K562 treated with DMSO at 1 percent for 48 hours (cell line): ENCODE measurements around the gene LRCH4. TPM values are rescaled to one million over a fixed set of nuclear protein-coding genes. Genes with fewer than 3 reads are reported as not detected.

Source experiments
- total RNA-seq: library from RNA; unstranded; fragments of 300-600 nt; gene quantifications from 2 replicates; pipeline ENCODE4 v1.2.3, GENCODE V29; 2022; ENCODE audit warnings: low replicate concordance; ENCODE audit errors: extremely low read depth

LRCH4 gene, protein sequence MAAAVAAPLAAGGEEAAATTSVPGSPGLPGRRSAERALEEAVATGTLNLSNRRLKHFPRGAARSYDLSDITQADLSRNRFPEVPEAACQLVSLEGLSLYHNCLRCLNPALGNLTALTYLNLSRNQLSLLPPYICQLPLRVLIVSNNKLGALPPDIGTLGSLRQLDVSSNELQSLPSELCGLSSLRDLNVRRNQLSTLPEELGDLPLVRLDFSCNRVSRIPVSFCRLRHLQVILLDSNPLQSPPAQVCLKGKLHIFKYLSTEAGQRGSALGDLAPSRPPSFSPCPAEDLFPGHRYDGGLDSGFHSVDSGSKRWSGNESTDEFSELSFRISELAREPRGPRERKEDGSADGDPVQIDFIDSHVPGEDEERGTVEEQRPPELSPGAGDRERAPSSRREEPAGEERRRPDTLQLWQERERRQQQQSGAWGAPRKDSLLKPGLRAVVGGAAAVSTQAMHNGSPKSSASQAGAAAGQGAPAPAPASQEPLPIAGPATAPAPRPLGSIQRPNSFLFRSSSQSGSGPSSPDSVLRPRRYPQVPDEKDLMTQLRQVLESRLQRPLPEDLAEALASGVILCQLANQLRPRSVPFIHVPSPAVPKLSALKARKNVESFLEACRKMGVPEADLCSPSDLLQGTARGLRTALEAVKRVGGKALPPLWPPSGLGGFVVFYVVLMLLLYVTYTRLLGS
- not detected in 2 replicates for total RNA-seq

DNA sequence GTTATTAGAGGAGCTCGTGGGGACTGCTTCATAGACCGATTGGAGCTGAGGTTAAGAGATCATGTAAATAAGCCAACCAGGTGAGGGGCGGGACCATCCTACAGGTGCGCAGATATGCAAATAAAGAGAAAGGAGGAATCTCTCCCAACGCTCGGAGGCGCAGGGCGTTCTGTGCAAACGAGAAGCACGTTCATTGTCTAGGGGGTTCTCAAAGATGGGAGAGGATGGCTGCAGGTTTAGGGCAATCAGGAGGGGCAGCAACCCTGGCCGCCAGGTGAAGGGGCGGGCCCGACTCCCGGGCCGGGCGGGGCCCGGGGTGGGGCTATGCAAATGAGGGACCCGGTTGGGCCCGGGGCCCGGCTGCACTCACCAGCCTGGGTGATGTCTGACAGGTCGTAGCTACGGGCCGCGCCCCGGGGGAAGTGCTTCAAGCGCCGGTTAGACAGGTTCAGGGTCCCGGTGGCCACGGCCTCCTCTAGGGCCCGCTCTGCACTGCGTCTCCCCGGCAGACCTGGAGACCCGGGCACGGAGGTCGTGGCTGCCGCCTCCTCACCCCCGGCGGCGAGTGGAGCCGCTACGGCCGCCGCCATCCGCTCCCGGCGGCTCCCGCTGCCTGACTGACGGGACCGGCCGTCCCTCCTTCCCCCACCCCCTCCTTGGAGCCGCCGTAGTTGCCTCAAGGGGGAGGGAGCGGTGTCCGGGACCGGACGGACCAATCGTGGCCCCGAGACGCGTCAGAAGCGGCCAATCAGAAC lies at the start of gene LRCH4:
LRCH4 (minus strand) TSS at position 619 of the 755 bp plus-strand sequence; CDS start at position 590, 29 bp downstream.

DNA sequence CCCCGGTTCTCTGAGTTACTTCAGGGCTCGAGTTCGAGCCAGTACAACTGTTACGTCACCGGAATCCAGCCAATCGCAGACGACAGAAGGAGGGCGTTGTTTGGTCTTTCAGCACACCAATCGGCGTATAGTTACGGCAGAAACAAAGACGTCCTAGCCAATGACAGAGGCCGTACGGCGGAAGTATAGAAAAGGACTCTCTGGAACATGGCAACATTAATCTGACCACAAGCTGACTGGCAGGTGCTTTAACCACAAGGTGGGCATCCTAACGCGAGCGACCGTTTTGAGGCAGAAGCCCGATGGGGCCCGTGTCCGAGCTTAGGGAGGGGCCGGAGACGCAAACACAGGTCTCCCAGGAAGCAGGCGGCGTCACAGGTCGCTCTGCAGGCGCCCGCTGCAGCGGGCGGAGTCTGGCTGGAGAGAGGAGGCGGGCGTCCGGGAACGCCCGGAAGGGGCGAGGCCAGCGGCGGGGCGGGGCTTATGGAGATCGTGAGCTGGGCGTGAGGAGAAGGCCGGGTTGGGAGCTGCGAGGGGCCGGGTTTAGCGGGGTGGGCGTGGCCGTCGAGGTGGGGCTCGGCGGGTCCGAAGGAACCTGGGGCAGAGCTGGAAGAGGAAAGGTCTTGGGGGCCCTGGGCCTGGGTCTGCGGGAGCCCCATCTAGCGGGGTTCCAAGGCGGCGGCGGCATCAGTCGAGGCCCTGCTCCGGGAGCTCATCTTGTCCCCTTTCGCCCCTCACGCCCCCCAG lies 26.2 kb upstream of the LRCH4 start, which contains the start of gene MOSPD3:
MOSPD3 (plus strand) TSS at position 558 of the 747 bp plus-strand sequence. CDS start 252 bp downstream, outside the sequence.

DNA sequence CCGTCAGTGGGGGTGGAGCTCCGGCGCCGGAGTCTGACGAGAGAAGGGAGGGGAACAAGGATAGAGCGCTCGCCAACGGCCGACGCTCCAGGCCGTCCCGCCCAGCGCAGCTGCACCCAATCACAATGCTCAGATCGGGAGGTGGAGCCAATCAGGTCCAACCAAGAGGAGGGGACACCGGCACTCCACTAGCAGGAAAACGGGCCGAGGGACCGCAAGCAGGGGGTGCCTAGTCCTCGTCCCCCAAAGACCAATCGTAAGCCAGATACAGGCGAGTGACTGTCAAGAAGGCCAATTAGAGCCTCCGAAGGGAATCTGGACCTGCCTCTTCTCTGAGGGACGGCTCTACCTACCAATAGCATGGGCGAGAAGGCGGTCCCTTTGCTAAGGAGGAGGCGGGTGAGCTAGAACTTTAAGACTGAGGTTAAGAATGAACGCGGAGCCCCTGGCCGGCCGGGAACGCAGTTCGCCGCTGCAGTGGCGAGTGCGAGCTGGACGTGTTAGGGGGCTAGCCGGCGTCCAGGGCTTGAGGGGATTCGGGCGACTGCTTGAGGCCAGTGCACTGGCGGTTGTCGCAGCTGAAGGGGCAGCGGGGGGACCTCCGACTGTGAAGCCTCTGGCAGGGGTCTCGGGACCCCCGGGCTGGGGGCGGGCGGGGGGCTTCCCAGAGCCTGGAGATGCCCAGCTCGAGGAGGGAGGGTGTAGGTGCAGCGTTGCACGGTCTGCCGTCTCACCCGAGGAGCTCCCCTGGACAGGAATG lies 517 bp upstream of the LRCH4 start, which contains the start of gene FBXO24:
FBXO24 (plus strand) TSS at position 63 of the 760 bp plus-strand sequence; CDS start at position 361, 298 bp downstream.

DNA sequence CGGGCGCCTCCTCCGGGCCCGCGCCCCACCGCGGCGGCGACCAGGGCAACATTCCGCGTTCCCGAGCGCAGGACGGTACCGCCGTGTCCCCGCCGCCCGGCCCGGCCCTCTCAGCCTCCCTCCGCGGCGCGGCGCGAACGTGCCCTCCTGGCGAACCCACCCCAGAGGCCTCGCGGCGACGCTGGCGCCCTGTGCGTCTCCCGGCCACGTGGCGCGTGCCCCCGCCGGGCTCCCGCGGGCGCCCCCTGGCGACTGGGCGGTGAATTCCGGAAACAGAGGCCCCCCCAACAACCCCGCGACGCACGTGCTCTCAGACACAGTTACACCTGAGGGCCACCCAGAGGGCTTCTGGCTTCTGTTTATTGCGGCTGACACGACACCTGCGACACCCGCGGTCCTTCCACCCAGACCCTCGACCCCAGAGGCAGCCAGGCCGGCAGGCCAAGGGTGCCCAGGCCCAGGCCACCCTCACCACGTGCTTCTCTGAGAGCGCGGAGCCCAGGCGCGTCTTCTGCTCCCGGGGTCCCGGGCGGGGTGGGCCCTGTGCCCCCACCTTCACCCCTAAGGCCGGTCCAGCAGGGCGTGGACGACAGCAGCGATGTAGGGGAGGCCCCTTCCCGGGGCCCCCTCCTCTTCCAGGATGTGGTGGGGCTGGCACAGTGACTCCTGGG lies 12.1 kb downstream of the LRCH4 start, which contains the start of gene SAP25:
SAP25 (minus strand) TSS at position 210 of the 671 bp plus-strand sequence; CDS start at position 52, 158 bp downstream.

DNA sequence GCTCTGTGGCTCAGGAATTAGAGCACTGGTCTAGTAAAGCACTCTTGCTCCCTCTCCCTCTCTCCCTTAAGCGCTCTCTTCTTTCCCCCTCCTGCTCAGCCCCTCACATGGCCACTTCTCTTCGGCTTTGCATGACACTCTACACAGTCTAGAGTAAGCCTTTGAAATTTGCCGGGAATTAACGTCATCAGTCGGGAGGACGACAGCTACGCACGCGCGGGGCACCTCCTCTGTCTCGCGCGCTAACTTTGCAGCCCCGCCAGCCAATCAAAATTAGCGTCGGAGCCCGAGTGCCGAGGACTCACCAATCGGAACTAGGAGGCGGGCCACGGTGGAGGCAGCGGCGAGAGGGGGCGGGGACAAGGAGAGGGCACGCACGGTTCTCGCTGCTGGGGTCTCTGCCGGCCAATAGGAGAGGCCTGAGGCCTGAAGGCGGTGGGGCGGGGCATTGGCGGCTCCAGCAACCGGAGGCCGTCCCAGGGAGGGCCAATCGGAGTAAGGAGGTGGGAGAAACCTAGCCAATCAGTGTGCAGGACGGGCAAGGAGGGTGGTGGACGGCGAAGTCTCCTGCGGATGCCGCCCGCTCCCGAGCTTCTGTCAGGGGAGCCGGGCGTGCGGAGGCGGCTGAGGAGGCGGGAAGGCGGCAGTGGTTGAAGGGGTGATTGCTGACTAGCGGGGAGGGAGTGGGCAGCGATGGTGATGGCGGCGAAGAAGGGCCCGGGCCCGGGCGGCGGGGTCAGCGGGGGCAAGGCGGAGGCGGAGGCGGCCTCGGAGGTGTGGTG lies 47.1 kb downstream of the LRCH4 start, which contains the start of gene AGFG2:
AGFG2 (plus strand) TSS at position 550 of the 782 bp plus-strand sequence; CDS start at position 694, 144 bp downstream.

Other genes starting within 250 kb of the LRCH4 start
- gene PILRB, start 228.0 kb downstream of the LRCH4 start, total RNA-seq = not detected in 2 replicates
- not detected in 2 replicates for gene PILRA, start 212.6 kb downstream of the LRCH4 start, total RNA-seq
- not detected in 2 replicates for gene ZCWPW1, start 157.4 kb downstream of the LRCH4 start, total RNA-seq
- not detected in 2 replicates for gene MEPCE, start 156.3 kb downstream of the LRCH4 start, total RNA-seq
- gene PPP1R35, start 149.6 kb downstream of the LRCH4 start, total RNA-seq = not detected in 2 replicates
- not detected in 2 replicates for gene SPACDR, start 121.9 kb downstream of the LRCH4 start, total RNA-seq
- gene TSC22D4, start 106.9 kb downstream of the LRCH4 start, total RNA-seq = 576 TPM in 1 of 2 replicates, not detected in the other
- not detected in 2 replicates for gene NYAP1, start 102.2 kb downstream of the LRCH4 start, total RNA-seq
- gene AGFG2, start 46.9 kb downstream of the LRCH4 start, total RNA-seq = not detected in 2 replicates
- gene SAP25, start 12.2 kb downstream of the LRCH4 start, total RNA-seq = not detected in 2 replicates
- gene FBXO24, start 199 bp upstream of the LRCH4 start, total RNA-seq = not detected in 2 replicates
- gene PCOLCE, start 16.2 kb upstream of the LRCH4 start, total RNA-seq = not detected in 2 replicates
- gene MOSPD3, start 26.4 kb upstream of the LRCH4 start, total RNA-seq = not detected in 2 replicates
- not detected in 2 replicates for gene TFR2, start 55.4 kb upstream of the LRCH4 start, total RNA-seq
- not detected in 2 replicates for gene ACTL6B, start 70.3 kb upstream of the LRCH4 start, total RNA-seq
- 1,248 TPM in 1 of 2 replicates, not detected in the other for gene GNB2, start 87.6 kb upstream of the LRCH4 start, total RNA-seq
- gene GIGYF1, start 108.1 kb upstream of the LRCH4 start, total RNA-seq = not detected in 2 replicates
- gene POP7, start 120.0 kb upstream of the LRCH4 start, total RNA-seq = not detected in 2 replicates
- not detected in 2 replicates for gene EPO, start 134.3 kb upstream of the LRCH4 start, total RNA-seq
- gene ZAN, start 147.5 kb upstream of the LRCH4 start, total RNA-seq = not detected in 2 replicates
- gene EPHB4, start 241.4 kb upstream of the LRCH4 start, total RNA-seq = not detected in 2 replicates